Measurements from ENCODE around the gene MFGE8.

Gene MFGE8

DNA sequence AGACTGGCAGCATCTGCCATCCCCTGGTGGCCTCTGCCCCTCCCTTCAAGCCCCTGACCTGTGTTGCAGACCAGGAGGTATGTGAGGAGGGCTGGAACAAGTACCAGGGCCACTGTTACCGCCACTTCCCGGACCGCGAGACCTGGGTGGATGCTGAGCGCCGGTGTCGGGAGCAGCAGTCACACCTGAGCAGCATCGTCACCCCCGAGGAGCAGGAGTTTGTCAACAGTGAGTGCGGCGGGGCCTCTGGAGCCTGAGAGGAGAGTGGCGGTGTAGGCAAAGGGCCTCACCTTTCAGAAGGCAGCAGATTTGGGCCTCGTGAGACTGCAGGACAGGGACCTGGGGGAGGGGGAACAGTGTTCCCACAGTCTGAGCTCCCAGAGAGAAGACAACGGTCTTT is 41.9 kb downstream of the MFGE8 start:
- no peak for DNase-seq

DNA sequence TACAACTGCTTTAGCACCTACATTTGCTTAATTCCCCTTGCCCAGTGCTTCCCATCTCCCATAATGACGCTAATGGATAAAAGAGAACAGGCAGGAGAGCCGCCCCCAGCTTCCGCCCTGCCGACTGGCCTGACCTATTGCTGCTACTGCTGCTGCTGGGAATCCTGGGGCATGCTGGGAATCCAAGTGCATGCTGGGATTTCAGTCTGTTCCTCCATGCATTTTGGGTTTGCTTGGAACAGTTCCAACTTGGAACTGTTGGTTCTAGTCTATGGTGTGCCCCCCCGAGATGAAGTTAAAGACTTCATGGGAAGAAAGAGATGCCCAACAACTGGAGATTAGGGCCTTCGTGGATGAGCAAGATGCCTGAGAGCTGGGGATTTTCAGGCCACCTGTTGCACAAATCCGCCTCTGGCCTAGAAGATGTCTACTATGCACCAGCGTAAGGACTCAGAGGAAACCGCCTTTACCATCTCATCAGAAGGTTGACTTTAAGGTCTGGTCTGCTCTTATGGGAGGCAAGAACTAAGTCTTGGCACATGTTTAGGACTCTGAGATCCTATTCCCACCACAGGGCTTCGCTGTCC is 46.8 kb downstream of the MFGE8 start:
- no peak for DNase-seq

GRCh38 chr15:88865498-88866099 is 47.6 kb downstream of the MFGE8 start:
- no peak for DNase-seq

GRCh38 chr15:88864861-88865497 is 48.2 kb downstream of the MFGE8 start:
- no peak for DNase-seq

GRCh38 chr15:88863412-88863811 is 49.8 kb downstream of the MFGE8 start:
- no peak for DNase-seq

GRCh38 chr15:88860212-88860611 is 53.0 kb downstream of the MFGE8 start:
- DNase-seq = no peak

DNA sequence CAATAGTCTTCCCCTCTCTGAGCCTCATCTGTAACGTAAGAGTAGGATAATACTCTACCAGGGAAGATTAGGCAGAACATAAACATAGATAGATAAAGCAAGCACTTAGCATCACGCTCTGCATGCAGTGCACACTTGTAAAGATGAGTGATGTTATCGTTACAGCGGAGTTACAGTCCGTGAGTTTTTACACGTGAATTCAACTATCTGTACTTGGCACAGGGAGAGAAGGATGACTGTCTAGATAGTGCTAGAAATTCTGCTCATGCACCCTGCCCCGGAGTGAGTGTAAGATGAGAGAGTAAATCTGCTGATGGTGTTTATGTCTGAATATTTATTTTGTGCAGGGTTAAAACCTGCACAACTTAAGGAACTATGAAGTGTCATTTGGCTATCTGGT is 53.6 kb downstream of the MFGE8 start:
- no peak for DNase-seq

- DNase-seq = no peak
Observed at GRCh38 chr15:88858934-88859333, 54.2 kb downstream of the MFGE8 start.

GRCh38 chr15:88852476-88852875 is 60.7 kb downstream of the MFGE8 start:
- no peak for DNase-seq

GRCh38 chr15:88849376-88850072 is 63.7 kb downstream of the MFGE8 start:
- DNase-seq = no peak

All from NCI-H1092 treated with DMSO at 0.1 percent for 48 hours (cell line).